Mucosa of rectum (tissue), 2 donors: ENCODE data around the gene ZNF503.
"Not testable (repeated sequence)": the region's sequence is repeated elsewhere in the genome, so short reads cannot be mapped to it uniquely, and the experiment has no call there.

ENCODE experiments used
- H3K27ac ChIP-seq, 2 donors: one replicate each; pipeline ENCODE4 v1.7.0; 2013; ENCODE audit warnings: inconsistent platforms in 2 of 2, low read depth in 2 of 2, low read length in 2 of 2
- H3K27me3 ChIP-seq, 2 donors: one replicate each; pipeline ENCODE4 v1.7.0; 2013; ENCODE audit warnings: low read length in 2 of 2; ENCODE audit not compliant: control insufficient read depth in 2 of 2, insufficient read depth in 2 of 2
- H3K36me3 ChIP-seq, 2 donors: one replicate each; pipeline ENCODE4 v1.7.0; 2013; ENCODE audit warnings: low read length in 2 of 2; ENCODE audit not compliant: control insufficient read depth in 2 of 2, insufficient read depth in 2 of 2
- H3K4me1 ChIP-seq, 2 donors: one replicate each; pipeline ENCODE4 v1.7.0; 2013; ENCODE audit warnings: low read length in 2 of 2, mild to moderate bottlenecking in 1 of 2; ENCODE audit not compliant: control insufficient read depth in 2 of 2, insufficient read depth in 2 of 2
- H3K4me3 ChIP-seq, 2 donors: one replicate each; pipeline ENCODE4 v1.7.0; 2013; ENCODE audit warnings: low read length in 2 of 2
- H3K9ac ChIP-seq, 2 donors: one replicate each; pipeline ENCODE4 v1.7.0; 2013; ENCODE audit warnings: low read length in 2 of 2, low read depth in 1 of 2, mild to moderate bottlenecking in 1 of 2
- H3K9me3 ChIP-seq, 2 donors: one replicate each; pipeline ENCODE4 v1.7.0; 2013; ENCODE audit warnings: low read length in 2 of 2; ENCODE audit not compliant: control insufficient read depth in 2 of 2
- donor health status: healthy.
- donor health status: Normal muscosa, but diverticular disease.

Gene ZNF503

DNA sequence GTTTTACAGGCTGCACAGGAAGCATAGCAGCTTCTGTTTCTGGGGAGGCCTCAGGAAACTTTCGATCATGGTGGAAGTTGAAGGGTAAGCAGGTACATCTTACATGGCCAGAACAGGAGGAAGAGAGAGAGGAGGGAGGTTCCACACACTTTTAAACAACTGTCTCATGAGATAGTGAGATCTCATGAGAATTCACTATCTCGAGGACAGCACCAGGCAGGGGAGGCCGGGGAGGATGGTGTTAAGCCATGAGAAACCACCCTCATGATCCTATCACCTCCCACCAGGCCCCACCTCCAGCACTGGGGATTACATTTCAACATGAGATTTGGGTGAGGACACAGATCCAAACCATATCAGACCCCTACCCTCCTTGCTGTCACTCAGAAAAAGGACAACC is 23.7 kb downstream of the ZNF503 start:
- H3K27me3 ChIP-seq = no peaks in the 10 kb centered on the region
- no peak overlapping the region for H3K4me3 ChIP-seq
- H3K36me3 ChIP-seq = no peaks in the 10 kb centered on the region
- no peaks in the 10 kb centered on the region for H3K4me1 ChIP-seq
- no peaks in the 10 kb centered on the region for H3K9me3 ChIP-seq
- no peak overlapping the region for H3K9ac ChIP-seq
- no peak overlapping the region for H3K27ac ChIP-seq

GRCh38 chr10:75375838-75376237 is 25.7 kb downstream of the ZNF503 start:
- Histone ChIP-seq H3K36me3 (no peaks in the 10 kb centered on the region), H3K27ac (no peak overlapping the region), H3K27me3 (no peaks in the 10 kb centered on the region), H3K9me3 (no peaks in the 10 kb centered on the region), H3K4me3 (no peak overlapping the region), H3K4me1 (no peaks in the 10 kb centered on the region), H3K9ac (no peak overlapping the region)

GRCh38 chr10:75371010-75371409 is 30.6 kb downstream of the ZNF503 start:
- Histone ChIP-seq H3K4me1 (no peaks in the 10 kb centered on the region), H3K9ac (no peak overlapping the region), H3K36me3 (no peaks in the 10 kb centered on the region), H3K9me3 (no peaks in the 10 kb centered on the region), H3K4me3 (no peak overlapping the region), H3K27me3 (no peaks in the 10 kb centered on the region), H3K27ac (no peak overlapping the region)

DNA sequence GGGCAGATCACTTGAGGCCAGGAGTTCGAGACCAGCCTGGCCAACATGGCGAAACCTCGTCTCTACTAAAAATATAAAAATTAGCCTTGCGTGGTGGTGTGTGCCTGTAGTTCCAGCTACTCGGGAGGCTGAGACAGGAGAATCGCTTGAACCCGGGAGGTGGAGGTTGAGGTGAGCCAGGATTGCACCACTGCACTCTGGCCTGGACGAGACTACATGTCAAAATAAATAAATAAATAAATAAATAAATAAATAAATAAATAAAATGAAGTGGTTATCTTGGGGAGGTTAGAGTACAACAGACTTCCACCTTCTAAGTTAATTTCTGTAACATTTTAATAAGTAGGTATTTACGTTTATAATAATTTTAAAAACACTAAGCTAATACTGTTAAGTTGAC is 31.7 kb downstream of the ZNF503 start:
- not testable (repeated sequence) for H3K9me3 ChIP-seq, H3K27ac ChIP-seq, H3K4me1 ChIP-seq, H3K4me3 ChIP-seq, H3K9ac ChIP-seq, H3K36me3 ChIP-seq, H3K27me3 ChIP-seq

DNA sequence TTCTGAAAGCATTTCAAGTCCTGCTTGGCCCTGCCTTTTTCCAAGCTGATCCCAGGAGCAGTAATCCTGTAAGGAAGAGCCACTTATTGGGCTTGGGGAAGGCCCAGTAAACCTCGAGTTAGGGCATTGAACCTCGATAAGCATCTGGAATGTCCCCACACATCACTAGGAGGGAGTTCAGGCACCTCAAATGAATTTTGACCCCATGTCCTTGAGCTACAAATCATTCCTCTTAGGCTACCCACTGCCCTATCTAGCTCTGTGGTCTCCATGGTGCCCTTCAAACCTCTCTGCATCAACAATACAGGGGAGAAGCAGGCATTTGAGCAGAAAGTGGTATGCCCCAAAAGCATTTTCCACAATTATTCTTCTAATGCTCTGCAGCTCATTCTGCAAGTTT is 33.7 kb downstream of the ZNF503 start:
- Histone ChIP-seq H3K9me3 (no peaks in the 10 kb centered on the region), H3K9ac (no peak overlapping the region), H3K4me3 (no peak overlapping the region), H3K27ac (no peak overlapping the region), H3K4me1 (no peaks in the 10 kb centered on the region), H3K27me3 (no peaks in the 10 kb centered on the region), H3K36me3 (no peaks in the 10 kb centered on the region)

DNA sequence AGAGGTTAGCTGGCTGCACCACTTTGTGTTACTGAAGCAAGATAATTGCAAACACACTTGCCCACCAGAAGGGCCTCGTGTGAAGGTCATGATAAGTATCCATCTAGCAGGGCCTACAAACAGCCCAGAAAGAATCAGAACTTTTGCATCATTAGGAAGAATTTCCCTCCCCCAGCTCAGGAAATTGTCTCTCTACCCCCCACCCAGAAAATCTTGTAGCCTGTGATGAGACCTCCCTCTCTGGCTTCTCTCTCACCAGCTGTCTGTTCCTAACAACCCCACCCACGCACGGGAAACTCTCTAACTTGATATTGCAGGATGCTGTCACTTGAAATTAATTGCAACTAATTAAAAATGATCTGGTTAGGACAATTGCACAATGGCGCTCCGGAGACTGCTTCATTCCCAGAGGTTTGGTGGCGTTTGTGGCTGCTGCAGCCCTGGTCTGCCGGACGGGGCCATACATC is 34.5 kb downstream of the ZNF503 start:
- H3K4me3 ChIP-seq = no peak overlapping the region
- no peaks in the 10 kb centered on the region for H3K9me3 ChIP-seq
- H3K27me3 ChIP-seq = no peaks in the 10 kb centered on the region
- H3K36me3 ChIP-seq = no peaks in the 10 kb centered on the region
- no peak overlapping the region for H3K9ac ChIP-seq
- H3K4me1 ChIP-seq = no peaks in the 10 kb centered on the region
- no peak overlapping the region for H3K27ac ChIP-seq

DNA sequence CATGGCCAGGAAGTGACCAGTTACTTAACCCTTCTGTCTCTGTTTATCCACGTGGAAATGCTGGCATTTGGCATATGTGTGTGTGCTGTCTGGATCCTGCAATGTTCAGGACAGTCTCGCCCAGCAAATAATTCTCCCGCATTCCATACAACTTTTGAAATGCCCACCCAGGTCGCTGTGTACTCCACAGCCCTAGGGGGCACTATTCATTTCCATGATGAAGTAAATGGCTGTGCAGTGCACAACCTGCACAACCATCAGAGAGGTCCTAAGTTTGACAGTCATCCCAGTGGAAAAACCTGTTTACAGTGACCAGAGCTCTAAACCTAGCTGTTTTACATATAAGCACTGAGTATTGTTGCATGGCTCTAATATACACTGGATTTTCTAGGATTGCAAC is 38.1 kb downstream of the ZNF503 start:
- H3K4me1 ChIP-seq = peaks cover 5 to 9% of the 10 kb centered on the region in 2 donors
- no peaks in the 10 kb centered on the region for H3K36me3 ChIP-seq
- no peak overlapping the region for H3K4me3 ChIP-seq
- no peaks in the 10 kb centered on the region for H3K27me3 ChIP-seq
- no peak overlapping the region for H3K9ac ChIP-seq
- no peak overlapping the region for H3K27ac ChIP-seq
- H3K9me3 ChIP-seq = no peaks in the 10 kb centered on the region

DNA sequence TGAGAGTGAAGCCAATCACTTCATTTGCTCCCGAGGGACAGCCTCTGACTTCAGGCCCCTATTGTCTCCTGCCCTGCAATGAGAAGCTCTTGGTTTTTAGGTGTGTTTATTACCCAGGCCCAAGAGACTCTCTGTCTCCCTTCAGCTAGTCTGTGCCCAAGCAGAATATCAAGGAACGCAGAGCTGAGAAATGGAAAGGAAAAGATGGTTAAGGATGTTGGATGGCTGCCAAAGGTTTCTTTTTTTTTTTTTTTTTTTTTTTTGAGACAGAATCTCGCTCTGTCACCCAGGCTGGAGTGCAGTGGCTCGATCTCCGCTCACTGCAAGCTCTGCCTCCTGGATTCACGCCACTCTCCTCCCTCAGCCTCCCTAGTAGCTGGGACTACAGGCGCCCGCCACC is 41.7 kb downstream of the ZNF503 start:
- H3K27ac ChIP-seq = not testable (repeated sequence)

DNA sequence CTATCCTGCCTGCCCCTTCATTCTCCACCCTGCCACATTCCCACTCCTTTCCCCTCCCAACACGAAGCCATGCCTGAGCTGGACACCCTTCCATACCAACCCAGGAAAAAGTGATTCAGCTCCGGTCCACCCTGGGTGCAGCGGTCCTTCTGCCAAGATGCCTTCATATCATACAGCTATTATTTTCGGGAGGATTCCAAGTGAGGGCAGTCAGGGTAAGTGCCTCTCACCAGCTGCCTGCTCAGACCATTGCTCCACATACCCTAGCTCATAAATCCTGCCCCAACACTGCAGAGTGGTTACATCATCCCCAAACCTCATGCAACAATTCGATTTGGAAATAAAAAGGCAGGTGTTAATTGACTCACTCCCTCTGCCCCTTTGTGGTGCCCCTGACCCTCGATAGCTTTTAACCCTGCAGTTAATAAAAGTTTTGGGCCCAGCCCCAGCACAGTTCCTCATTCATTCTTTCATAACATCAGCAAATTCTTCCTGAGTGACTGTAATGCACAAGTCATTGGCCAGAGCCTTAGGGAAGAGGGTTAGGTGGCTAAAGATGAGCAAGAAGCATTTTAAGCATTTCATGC is 42.6 kb downstream of the ZNF503 start:
- Histone ChIP-seq H3K27me3 (no peaks in the 10 kb centered on the region), H3K4me1 (peaks cover 13 to 20% of the 10 kb centered on the region in 2 donors), H3K27ac (peak overlapping the region in 1 of 2 donors; percentile 17), H3K4me3 (no peak overlapping the region), H3K9ac (no peak overlapping the region), H3K9me3 (peaks cover 2 to 3% of the 10 kb centered on the region in 2 donors), H3K36me3 (no peaks in the 10 kb centered on the region)

More for the DNA sequence above, 41.7 kb downstream of the ZNF503 start:
- H3K9me3 ChIP-seq, H3K4me3 ChIP-seq, H3K36me3 ChIP-seq, H3K27me3 ChIP-seq, H3K9ac ChIP-seq: not testable (repeated sequence)
- H3K4me1 ChIP-seq = peaks cover 13 to 20% of the 10 kb centered on the region in 2 donors

DNA sequence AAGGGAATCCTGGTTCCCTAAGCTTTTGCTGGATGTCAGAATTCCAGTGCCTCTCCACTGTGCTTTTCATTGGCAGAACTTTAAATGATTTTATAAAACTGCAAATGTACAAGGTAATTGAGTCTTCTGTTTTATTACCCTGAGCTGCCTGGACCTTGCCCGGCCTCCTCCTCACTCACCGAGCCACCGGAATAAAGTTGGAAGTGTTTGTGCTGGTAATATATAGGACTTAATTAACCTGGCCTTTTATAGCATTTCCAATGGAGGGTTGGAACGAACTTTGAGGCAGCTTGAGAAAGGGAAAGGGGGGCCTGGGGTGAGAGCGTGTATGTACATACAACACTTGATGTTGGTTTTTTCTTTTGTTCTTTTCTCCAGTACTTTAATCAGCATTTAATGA is 43.4 kb downstream of the ZNF503 start:
- Histone ChIP-seq H3K4me3 (peak overlapping the region in 1 of 2 donors; percentile 45), H3K9ac (no peak overlapping the region), H3K9me3 (peaks cover 2 to 3% of the 10 kb centered on the region in 2 donors), H3K27me3 (no peaks in the 10 kb centered on the region), H3K27ac (no peak overlapping the region), H3K36me3 (no peaks in the 10 kb centered on the region), H3K4me1 (peaks cover 13 to 20% of the 10 kb centered on the region in 2 donors)

- peaks cover 2 to 3% of the 10 kb centered on the region in 2 donors for H3K9me3 ChIP-seq
- no peak overlapping the region for H3K27ac ChIP-seq
- H3K36me3 ChIP-seq = no peaks in the 10 kb centered on the region
- H3K9ac ChIP-seq = no peak overlapping the region
- H3K4me3 ChIP-seq = peak overlapping the region in 1 of 2 donors; percentile 45
- peaks cover 13 to 20% of the 10 kb centered on the region in 2 donors for H3K4me1 ChIP-seq
- no peaks in the 10 kb centered on the region for H3K27me3 ChIP-seq
Observed at GRCh38 chr10:75357500-75357899, 44.1 kb downstream of the ZNF503 start.
